Measurements from ENCODE around the gene KIF16B. TPM values are rescaled to one million over a fixed set of nuclear protein-coding genes. Genes with fewer than 3 reads are reported as not detected.

Gene KIF16B
- total and polyA plus RNA-seq, 2 of the 8 experiments (the other 6 are each of a cell fraction or from before 2014, with no cell fraction given), result 3.0 to 9.2 TPM

DNA sequence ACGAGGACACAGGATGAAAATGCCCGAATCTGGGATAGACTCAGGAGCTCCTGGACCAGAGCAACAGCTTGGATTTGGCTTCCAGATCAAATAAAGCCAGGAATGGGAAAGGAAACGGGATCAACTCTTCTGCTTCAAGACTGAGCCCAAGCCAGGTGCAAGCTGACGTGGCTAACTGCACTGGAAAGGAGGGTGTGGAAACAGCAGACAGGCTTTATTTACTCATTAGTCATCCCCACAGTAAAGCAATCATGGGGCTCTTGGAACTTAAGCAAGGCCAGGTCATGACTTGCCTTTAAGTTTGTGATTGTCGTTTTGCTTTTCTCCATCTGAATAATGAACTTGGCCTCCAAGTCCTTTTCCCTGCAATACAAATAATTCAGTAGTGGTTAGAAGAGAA, 45.2 kb downstream of the KIF16B start:
- no peak for FAIRE-seq

More for the DNA sequence above, 45.2 kb downstream of the KIF16B start:
- TF ChIP-seq RXRA (IDR thresholded peaks at IDR 0.05; ENCODE audit: insufficient read depth, low read depth, low read length), result no peak
- no peak for TF ChIP-seq NANOG (IDR thresholded peaks at IDR 0.05; ENCODE audit: insufficient read depth, low read depth, low read length, poor library complexity, severe bottlenecking)
- TF ChIP-seq CBX8 (IDR thresholded peaks at IDR 0.05; ENCODE audit: borderline replicate concordance, low read depth, low read length), result no peak
- no peak for TF ChIP-seq ASH2L (IDR thresholded peaks at IDR 0.05; ENCODE audit: low read length)
- no peak for TF ChIP-seq SRF (IDR thresholded peaks at IDR 0.05; ENCODE audit: low read depth, low read length)
- TF ChIP-seq CBX5 (IDR thresholded peaks at IDR 0.05; ENCODE audit: low read depth, low read length), result no peak
- TF ChIP-seq RAD21 (IDR thresholded peaks at IDR 0.05 in 1 of 2, conservative IDR thresholded peaks at IDR 0.05 in 1 of 2; ENCODE audit: low read depth in 2 of 2, low read length in 2 of 2), result no peak
- Histone ChIP-seq H3K4me3 (ENCODE audit: extremely low read depth in 1 of 4, insufficient read depth in 2 of 4, low read depth in 3 of 4, low read length in 4 of 4) (no peak overlapping the region), H3K4ac (replicated peaks; ENCODE audit: insufficient read length, low read depth, low read length) (no peak overlapping the region), H4K20me1 (replicated peaks in 1 of 2; ENCODE audit: control insufficient read depth in 1 of 2, insufficient read depth in 2 of 2, low read length in 2 of 2) (no peaks in the 10 kb centered on the region), H4K5ac (ENCODE audit: insufficient read length, low read depth, low read length) (no peak overlapping the region), H2AFZ (ENCODE audit: low read length) (no peak overlapping the region), H2BK12ac (ENCODE audit: low read depth, low read length) (no peak overlapping the region), H3K18ac (ENCODE audit: extremely low read depth, low read length) (no peak overlapping the region), H4K91ac (replicated peaks; ENCODE audit: insufficient read length, low read length) (peak overlapping the region; percentile 25), H3K79me1 (ENCODE audit: low read depth, low read length) (no peaks in the 10 kb centered on the region), H3K56ac (replicated peaks; ENCODE audit: insufficient read length, low read depth, low read length) (no peak overlapping the region), H3K23me2 (ENCODE audit: low read depth, low read length) (no peaks in the 10 kb centered on the region), H3K79me2 (ENCODE audit: control insufficient read depth in 1 of 2, insufficient read depth in 2 of 2, low read length in 2 of 2) (peaks cover 0 to 2% of the 10 kb centered on the region in 2 experiments; a peak in 1 of 4 replicates), H3K9ac (replicated peaks in 1 of 4; ENCODE audit: extremely low read depth in 1 of 4, low read depth in 3 of 4, low read length in 3 of 4) (no peak overlapping the region), H2BK120ac (replicated peaks; ENCODE audit: low read depth, low read length) (no peak overlapping the region), H2BK20ac (ENCODE audit: low read length) (no peak overlapping the region), H3K9me3 (ENCODE audit: insufficient read depth in 2 of 2, low read depth in 1 of 2, low read length in 1 of 2) (no peaks in the 10 kb centered on the region), H3K27ac (ENCODE audit: low read depth, low read length) (no peak overlapping the region), H3K36me3 (ENCODE audit: control insufficient read depth in 2 of 4, insufficient read depth in 4 of 4, low read length in 3 of 4) (no peaks in the 10 kb centered on the region), H2AK5ac (ENCODE audit: low read depth, low read length) (no peak overlapping the region; the same call in 1 of the 2 replicates), H3K14ac (ENCODE audit: insufficient read length) (no peak overlapping the region), H3K27me3 (replicated peaks in 1 of 4; ENCODE audit: control insufficient read depth in 3 of 4, extremely low read depth in 1 of 4, insufficient read depth in 3 of 4, low read length in 3 of 4) (no peaks in the 10 kb centered on the region), H3K4me2 (ENCODE audit: insufficient read depth in 1 of 2, low read depth in 2 of 2, low read length in 2 of 2) (no peak overlapping the region), H2BK15ac (ENCODE audit: low read length) (no peak overlapping the region), H3K4me1 (replicated peaks in 1 of 4; ENCODE audit: control insufficient read depth in 3 of 4, insufficient read depth in 4 of 4, low read length in 3 of 4) (peaks cover 0 to 10% (median 2%) of the 10 kb centered on the region in 4 experiments; a peak in 3 of 7 replicates), H2BK5ac (ENCODE audit: low read depth, low read length) (no peak overlapping the region; the same call in 1 of the 2 replicates), H3K23ac (ENCODE audit: insufficient read length) (no peak overlapping the region), H4K8ac (ENCODE audit: extremely low read depth, insufficient read depth, low read length) (no peak overlapping the region)
- WGBS, 2 experiments (ENCODE audit: extremely low coverage in 1 of 2, insufficient coverage in 1 of 2, insufficient read length in 1 of 2, insufficient replicate concordance in 2 of 2, low coverage in 1 of 2, low lambda C conversion rate in 2 of 2, missing lambda C conversion rate in 1 of 2), result 81% methylated on average over 5 of the region's 5 CpGs; no CpG with 5 or more reads in 1 of the 2 experiments
- ChIA-PET CTCF (ENCODE audit: partially characterized antibody) (no interaction called here), POLR2A (ENCODE audit: partially characterized antibody) (no interaction called here)
- DNase-seq (ENCODE audit: low read depth in 1 of 2, low spot score in 2 of 2), result no peak

All from H1 (cell line).